Stimulated activated naive B cell treated with anti-CD40 and anti-IgM and Interleukin-4, amounts not matched to agents 10 μg/mL and 1 μg/mL and 100 μg/mL, for 72 hours (primary cell): Measurements from ENCODE around the gene PHC2.

ENCODE experiments used
- ATAC-seq, 2 donors: fragments of 150-1000 bp; cut with Tn5 transposase; replicated peaks; 2 replicates each; pipeline ENCODE4 v1.10.0; 2021; ENCODE audit warnings: moderate library complexity in 1 of 2
- DNase-seq: peaks from one replicate; pipeline ENCODE4 v3.0.0; 2021
- H3K27ac Mint-ChIP-seq: one replicate; pipeline ENCODE4 v1.8.0; 2022; ENCODE audit warnings: mild to moderate bottlenecking, mixed read lengths
- H3K27me3 Mint-ChIP-seq, 2 donors: one replicate each; pipeline ENCODE4 v1.8.0; 2022; ENCODE audit warnings: mixed read lengths in 2 of 2
- H3K36me3 Mint-ChIP-seq, 2 donors: one replicate each; pipeline ENCODE4 v1.8.0; 2022; ENCODE audit warnings: mixed read lengths in 2 of 2, mild to moderate bottlenecking in 1 of 2
- H3K4me1 Mint-ChIP-seq, 2 donors: one replicate each; pipeline ENCODE4 v1.8.0; 2022; ENCODE audit warnings: mixed read lengths in 2 of 2, mild to moderate bottlenecking in 1 of 2
- H3K4me3 Mint-ChIP-seq, 2 donors: one replicate each; pipeline ENCODE4 v1.8.0; 2022; ENCODE audit warnings: mild to moderate bottlenecking in 2 of 2, mixed read lengths in 2 of 2, moderate library complexity in 1 of 2
- H3K9me3 Mint-ChIP-seq, 2 donors: one replicate each; pipeline ENCODE4 v1.8.0; 2022; ENCODE audit warnings: mixed read lengths in 2 of 2, mild to moderate bottlenecking in 1 of 2

The PHC2 gene, protein sequence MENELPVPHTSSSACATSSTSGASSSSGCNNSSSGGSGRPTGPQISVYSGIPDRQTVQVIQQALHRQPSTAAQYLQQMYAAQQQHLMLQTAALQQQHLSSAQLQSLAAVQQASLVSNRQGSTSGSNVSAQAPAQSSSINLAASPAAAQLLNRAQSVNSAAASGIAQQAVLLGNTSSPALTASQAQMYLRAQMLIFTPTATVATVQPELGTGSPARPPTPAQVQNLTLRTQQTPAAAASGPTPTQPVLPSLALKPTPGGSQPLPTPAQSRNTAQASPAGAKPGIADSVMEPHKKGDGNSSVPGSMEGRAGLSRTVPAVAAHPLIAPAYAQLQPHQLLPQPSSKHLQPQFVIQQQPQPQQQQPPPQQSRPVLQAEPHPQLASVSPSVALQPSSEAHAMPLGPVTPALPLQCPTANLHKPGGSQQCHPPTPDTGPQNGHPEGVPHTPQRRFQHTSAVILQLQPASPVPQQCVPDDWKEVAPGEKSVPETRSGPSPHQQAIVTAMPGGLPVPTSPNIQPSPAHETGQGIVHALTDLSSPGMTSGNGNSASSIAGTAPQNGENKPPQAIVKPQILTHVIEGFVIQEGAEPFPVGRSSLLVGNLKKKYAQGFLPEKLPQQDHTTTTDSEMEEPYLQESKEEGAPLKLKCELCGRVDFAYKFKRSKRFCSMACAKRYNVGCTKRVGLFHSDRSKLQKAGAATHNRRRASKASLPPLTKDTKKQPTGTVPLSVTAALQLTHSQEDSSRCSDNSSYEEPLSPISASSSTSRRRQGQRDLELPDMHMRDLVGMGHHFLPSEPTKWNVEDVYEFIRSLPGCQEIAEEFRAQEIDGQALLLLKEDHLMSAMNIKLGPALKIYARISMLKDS

DNA sequence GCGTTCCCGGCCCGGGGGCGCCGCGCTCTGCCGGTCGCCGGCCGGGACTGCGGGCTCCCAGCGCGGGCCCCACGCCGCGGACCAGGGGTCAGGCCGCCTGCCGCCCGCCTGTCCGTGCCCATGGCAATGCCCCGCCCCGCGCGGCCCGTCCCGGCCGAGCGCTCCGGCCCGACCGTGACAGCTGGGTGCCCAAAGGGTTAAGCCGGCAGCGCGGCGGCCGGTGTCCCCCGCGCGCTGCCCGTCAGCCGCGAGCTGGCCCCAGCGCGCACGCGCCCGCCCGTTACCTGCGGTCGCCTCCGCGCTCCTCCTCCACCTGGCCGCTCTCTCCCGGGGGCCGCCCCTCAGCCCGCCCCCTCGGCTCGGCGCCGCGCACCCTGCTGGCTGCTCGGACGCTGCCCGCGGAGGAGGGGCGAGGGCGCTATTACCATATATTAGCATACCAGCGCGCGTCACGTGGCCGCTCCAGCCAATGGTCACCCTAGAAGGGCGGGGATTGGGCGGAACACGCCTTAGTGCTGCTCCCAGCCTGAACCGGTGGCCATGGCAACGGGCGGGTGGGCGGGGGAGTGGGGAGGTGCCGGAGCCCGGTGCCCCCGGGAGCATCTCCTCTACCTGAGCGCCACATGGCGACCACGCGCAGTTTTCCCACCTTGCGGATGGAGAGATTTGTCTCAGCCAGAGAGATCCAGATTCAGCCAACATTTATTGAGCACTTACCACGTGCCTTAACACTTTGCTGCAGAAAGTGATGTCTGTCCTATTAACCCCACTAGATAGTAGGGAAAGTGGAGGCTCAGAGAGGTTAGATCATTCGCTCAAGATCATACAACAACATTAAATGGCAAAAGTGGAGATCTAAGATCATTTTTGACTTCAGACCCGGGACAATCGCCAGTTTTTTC is at the start of gene PHC2:
Gene PHC2, minus strand, starts transcription at position 404 of the 902 bp plus-strand sequence. CDS start 55,556 bp downstream, outside the sequence.
- H3K4me3 Mint-ChIP-seq: peak within 1 kb of the TSS; percentile 71 to 78

DNA sequence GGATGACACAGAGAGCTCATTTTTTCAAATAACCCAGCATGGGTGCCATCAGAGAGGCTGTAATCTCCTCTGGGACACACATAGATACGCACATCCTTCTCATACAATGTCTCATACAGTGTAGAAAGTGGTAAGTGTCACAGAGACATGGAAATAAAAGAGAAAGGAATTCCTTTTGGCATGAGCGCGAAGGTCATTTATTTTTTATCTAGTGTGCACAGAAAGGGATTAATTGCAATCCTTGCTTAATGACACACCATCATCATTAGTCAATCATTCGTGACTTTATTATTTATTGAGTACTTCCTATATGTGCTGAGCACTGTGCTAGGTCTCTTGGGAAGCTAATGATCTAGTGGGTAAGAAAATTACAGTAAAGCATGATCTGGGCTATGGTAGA is 46.6 kb upstream of the PHC2 start:
- H3K4me1 Mint-ChIP-seq: peaks cover 10 to 14% of the 10 kb centered on the region in 2 donors
- ATAC-seq (no peak), DNase-seq (no peak)
- H3K9me3 Mint-ChIP-seq: no peaks in the 10 kb centered on the region
- no peak overlapping the region for H3K4me3 Mint-ChIP-seq
- H3K27ac Mint-ChIP-seq: no peak overlapping the region
- H3K27me3 Mint-ChIP-seq: no peaks in the 10 kb centered on the region
- peaks cover 8 to 19% of the 10 kb centered on the region in 2 donors for H3K36me3 Mint-ChIP-seq

More for the DNA sequence above, at the start of gene PHC2:
- Mint-ChIP-seq H3K9me3 (no peaks in the 10 kb centered on the region), H3K36me3 (no peaks in the 10 kb centered on the region), H3K27ac (no peak within 1 kb of the TSS), H3K4me1 (peaks cover 3 to 6% of the 10 kb centered on the region in 2 donors), H3K27me3 (peaks cover under 1 to 4% of the 10 kb centered on the region in 2 donors)
- ATAC-seq: peak; percentile 98
- peak; percentile 90 for DNase-seq

DNA sequence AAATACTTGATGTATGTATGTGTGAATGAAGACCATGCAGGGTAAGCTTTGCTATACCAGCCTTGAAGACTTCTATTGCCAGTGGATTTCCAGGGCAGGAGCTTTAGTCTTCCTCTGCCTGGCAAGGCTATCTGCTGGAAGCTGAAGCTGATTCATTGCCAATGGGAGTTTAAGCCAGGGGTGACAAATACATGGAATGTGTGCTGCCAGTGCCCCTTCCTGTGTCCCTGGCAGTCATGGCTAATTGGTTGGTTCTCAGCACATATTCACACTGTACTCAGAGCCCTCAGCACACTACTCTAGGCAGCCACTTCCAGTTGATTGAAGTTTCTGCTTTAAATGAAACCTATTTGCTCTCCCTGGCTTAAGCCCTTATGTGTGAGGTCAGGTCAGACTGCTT is 43.0 kb upstream of the PHC2 start:
- H3K36me3 Mint-ChIP-seq: peaks cover 3 to 12% of the 10 kb centered on the region in 2 donors
- peaks cover 17 to 29% of the 10 kb centered on the region in 2 donors for H3K4me1 Mint-ChIP-seq
- no peak overlapping the region for H3K4me3 Mint-ChIP-seq
- H3K27me3 Mint-ChIP-seq: no peaks in the 10 kb centered on the region
- no peak overlapping the region for H3K27ac Mint-ChIP-seq
- ATAC-seq (no peak), DNase-seq (no peak)
- H3K9me3 Mint-ChIP-seq: no peaks in the 10 kb centered on the region

DNA sequence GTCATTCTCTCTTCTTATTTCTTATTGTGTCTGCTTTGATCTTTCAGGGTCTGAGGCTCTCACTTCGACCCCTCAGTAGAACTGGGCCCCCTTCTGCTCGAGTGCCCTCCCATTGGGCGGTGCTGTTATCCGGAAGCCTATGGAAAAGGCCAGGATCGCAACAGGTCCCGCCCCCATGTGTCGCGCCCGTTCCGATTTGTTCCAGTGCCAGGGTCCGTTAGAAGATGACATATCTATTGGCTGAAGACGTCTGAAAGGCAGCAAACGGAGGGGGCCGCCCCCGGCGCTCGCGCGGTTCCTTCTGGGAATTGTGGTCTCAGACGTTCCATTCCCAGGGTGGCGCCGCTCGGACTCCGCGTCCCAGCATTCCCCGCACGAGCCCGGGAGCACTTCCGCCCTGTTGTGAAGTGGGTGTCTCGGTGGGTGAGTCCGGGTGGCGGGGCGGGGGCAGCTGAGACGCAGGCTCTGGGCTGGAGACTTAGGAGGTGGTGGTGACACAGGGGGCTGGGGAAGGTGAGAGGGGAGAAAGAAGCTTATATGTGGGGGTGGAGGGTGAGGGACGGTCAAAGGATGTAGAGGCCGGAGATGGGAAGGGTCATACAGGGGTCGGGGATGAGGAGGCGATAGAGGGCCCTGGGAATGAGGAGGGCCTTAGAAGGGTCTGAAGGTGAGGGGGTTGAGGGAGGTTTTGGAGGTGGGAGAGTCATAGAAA is 41.5 kb upstream of the PHC2 start, which contains the start of gene ZSCAN20:
Gene ZSCAN20, plus strand, starts transcription at position 377 of the 712 bp plus-strand sequence. CDS start 6,644 bp downstream, outside the sequence.
- H3K4me1 Mint-ChIP-seq: peaks cover 12 to 29% of the 10 kb centered on the region in 2 donors
- ATAC-seq (peak; percentile 91 to 94), DNase-seq (peak; percentile 92)
- no peaks in the 10 kb centered on the region for H3K9me3 Mint-ChIP-seq
- H3K27me3 Mint-ChIP-seq: no peaks in the 10 kb centered on the region
- peak within 1 kb of the TSS; percentile 88 for H3K27ac Mint-ChIP-seq
- H3K4me3 Mint-ChIP-seq: peak within 1 kb of the TSS; percentile 87 to 90
- H3K36me3 Mint-ChIP-seq: no peaks in the 10 kb centered on the region

DNA sequence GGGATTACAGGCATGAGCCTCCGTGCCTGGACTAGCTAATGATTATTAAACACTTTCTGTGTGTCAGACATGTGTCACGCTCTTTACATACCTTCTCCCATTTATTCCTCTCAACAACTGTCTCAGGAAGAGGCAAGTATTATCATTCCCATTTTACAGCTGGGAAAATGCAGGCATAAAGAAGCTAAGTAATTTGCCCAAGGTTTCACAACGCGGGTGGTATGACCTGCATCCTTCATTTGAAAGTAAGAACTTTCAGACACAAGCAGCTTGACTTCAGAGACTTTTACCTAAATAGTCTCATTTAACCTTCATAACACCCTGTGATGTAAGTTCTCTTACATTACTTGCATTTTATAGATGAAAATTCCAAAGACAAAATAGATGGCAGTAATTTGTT is 40.5 kb upstream of the PHC2 start:
- no peak for DNase-seq
- Mint-ChIP-seq H3K36me3 (no peaks in the 10 kb centered on the region), H3K27me3 (no peaks in the 10 kb centered on the region), H3K9me3 (no peaks in the 10 kb centered on the region), H3K4me1 (peaks cover 12 to 29% of the 10 kb centered on the region in 2 donors), H3K27ac (no peak overlapping the region), H3K4me3 (no peak overlapping the region)
- ATAC-seq: no peak

DNA sequence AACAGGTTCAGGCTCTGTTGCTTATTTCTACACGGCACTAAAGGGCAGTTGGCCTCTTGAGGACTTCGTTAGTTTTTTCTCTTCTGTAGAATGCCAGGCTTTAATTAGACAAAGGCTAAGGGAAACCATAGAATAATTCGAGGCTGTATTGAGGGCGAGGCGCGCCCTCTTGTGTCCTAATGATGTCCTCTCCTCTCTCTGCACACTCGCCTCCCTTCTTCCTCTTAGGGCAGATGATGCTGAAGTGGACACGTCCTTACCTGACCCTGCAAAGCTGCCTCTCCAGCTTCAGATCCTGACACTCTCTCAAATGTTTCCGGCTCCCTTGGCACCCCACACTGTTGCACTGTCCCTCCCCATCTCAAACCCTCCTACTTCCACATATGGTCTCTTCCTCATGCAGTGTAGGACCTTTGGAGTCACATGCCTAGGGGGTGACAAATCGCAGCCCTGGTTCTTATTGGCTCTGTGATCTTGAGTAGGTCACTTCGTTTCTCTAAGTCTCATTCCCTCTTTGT is 39.7 kb upstream of the PHC2 start:
- Mint-ChIP-seq H3K27ac (no peak overlapping the region), H3K9me3 (no peaks in the 10 kb centered on the region), H3K36me3 (no peaks in the 10 kb centered on the region), H3K4me3 (no peak overlapping the region), H3K4me1 (peaks cover 12 to 29% of the 10 kb centered on the region in 2 donors), H3K27me3 (no peaks in the 10 kb centered on the region)
- DNase-seq: peak; percentile 51
- ATAC-seq: peak; percentile 71 to 75

DNA sequence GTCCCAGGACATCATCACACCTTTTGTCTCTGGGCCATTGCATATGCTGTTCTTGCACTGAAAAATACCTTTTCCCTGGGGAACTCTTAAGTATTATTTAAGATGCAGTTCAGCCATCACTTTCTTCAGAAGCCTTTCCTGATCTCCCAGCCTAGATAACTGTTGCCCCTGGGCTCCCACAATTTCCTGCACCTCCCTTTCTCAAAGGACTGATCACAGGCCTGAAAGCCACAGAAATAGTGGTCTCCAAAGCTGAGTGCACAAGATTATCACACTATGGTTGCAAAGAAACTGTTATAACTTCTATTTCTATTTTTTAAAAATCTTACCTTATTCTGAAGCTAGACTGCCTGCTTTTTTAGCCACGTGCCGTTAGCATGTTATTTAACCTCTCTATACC is 38.8 kb upstream of the PHC2 start:
- Mint-ChIP-seq H3K4me1 (peaks cover 14 to 29% of the 10 kb centered on the region in 2 donors), H3K4me3 (no peak overlapping the region), H3K27ac (no peak overlapping the region), H3K36me3 (no peaks in the 10 kb centered on the region), H3K9me3 (no peaks in the 10 kb centered on the region), H3K27me3 (no peaks in the 10 kb centered on the region)
- ATAC-seq (no peak), DNase-seq (no peak)

DNA sequence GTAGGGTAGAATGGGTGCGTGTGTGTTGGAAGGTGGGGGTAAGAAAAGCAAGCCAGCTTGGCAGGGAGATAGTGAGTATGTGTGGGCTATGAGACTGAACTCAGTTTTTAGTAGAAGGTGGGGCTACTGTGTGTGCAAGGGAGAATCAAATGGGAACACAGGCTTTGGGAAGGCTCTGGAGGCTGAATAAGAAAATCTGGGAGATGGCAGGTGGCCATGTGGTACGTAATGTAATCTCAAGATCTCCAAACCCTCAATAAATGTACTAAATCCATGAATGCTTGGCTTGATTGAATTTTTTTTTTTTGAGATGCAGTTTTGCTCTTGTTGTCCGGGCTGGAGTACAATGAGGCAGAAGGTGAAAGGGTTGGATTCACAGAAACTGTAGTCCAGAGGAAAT is 38.1 kb upstream of the PHC2 start:
- peaks cover 16 to 29% of the 10 kb centered on the region in 2 donors for H3K4me1 Mint-ChIP-seq
- H3K4me3 Mint-ChIP-seq: no peak overlapping the region
- ATAC-seq (no peak), DNase-seq (no peak)
- H3K36me3 Mint-ChIP-seq: no peaks in the 10 kb centered on the region
- no peaks in the 10 kb centered on the region for H3K9me3 Mint-ChIP-seq
- no peaks in the 10 kb centered on the region for H3K27me3 Mint-ChIP-seq
- H3K27ac Mint-ChIP-seq: no peak overlapping the region

DNA sequence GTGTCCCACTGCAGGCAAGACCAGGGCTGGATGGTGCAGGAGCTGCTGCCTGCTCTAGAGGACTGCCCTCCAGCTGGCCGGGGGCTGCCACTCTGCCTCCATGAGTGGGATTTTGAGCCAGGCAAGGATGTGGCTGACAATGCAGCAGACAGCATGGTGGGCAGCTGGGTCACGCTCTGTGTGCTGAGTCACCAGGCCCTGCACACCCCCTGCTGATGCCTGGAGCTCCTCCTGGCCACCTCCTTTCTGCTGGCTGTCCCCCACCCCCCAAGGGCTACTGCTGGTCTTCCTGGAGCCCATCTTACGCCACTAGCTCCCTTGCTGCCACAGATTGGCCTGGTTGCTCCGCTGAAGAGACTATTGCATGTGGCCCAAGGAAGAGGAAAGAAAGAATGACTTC is 37.6 kb upstream of the PHC2 start:
- peaks cover 16 to 27% of the 10 kb centered on the region in 2 donors for H3K4me1 Mint-ChIP-seq
- H3K9me3 Mint-ChIP-seq: no peaks in the 10 kb centered on the region
- DNase-seq (no peak), ATAC-seq (no peak)
- H3K27me3 Mint-ChIP-seq: no peaks in the 10 kb centered on the region
- H3K4me3 Mint-ChIP-seq: no peak overlapping the region
- no peak overlapping the region for H3K27ac Mint-ChIP-seq
- H3K36me3 Mint-ChIP-seq: no peaks in the 10 kb centered on the region

DNA sequence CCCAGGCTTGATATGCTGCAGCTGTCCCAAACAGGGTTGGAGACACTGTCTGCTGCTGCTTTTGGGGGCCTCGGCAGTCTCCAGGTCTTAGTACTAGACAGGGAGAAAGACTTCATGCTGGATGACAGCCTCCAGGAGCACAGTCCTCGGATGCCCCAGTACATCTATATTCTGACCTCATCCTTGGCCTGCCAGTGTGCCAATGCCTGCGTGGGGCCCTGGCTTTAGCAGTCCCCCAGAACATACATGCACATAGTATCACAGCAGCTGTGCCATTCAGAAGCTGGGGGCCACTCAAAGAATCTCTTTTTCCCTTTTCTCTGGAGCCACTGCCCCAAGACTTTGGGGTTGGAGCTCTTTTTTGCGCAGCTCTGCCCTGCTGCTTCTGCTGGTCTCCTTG is 37.1 kb upstream of the PHC2 start:
- no peaks in the 10 kb centered on the region for H3K36me3 Mint-ChIP-seq
- no peak overlapping the region for H3K4me3 Mint-ChIP-seq
- no peaks in the 10 kb centered on the region for H3K27me3 Mint-ChIP-seq
- no peak overlapping the region for H3K27ac Mint-ChIP-seq
- no peaks in the 10 kb centered on the region for H3K9me3 Mint-ChIP-seq
- ATAC-seq (no peak), DNase-seq (no peak)
- peaks cover 17 to 27% of the 10 kb centered on the region in 2 donors for H3K4me1 Mint-ChIP-seq

DNA sequence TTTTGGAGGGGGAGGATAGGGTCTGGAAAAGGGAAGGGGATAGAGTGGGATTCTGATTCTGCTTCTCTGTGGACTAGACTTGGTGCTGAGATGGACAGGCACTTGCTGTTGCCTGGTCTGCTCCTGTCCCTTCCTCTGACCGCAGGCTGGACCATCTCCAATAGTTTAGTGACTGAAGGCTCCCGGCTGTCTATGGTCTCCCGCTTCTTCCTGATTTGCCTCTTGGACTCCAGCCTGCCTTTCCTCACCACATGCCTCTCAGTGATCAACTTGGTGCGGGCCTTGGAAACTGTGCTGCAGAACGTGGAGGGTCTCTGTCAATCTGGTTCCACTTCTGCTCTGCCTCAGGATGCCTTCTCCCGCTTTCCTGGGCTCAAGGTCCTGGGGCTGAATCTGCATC is 35.3 kb upstream of the PHC2 start:
- peak overlapping the region; percentile 45 for H3K27ac Mint-ChIP-seq
- DNase-seq: no peak
- H3K27me3 Mint-ChIP-seq: no peaks in the 10 kb centered on the region
- peaks cover 0 to 1% of the 10 kb centered on the region in 2 donors for H3K9me3 Mint-ChIP-seq
- ATAC-seq: no peak
- peaks cover 25 to 32% of the 10 kb centered on the region in 2 donors for H3K4me1 Mint-ChIP-seq
- H3K4me3 Mint-ChIP-seq: no peak overlapping the region
- no peaks in the 10 kb centered on the region for H3K36me3 Mint-ChIP-seq

DNA sequence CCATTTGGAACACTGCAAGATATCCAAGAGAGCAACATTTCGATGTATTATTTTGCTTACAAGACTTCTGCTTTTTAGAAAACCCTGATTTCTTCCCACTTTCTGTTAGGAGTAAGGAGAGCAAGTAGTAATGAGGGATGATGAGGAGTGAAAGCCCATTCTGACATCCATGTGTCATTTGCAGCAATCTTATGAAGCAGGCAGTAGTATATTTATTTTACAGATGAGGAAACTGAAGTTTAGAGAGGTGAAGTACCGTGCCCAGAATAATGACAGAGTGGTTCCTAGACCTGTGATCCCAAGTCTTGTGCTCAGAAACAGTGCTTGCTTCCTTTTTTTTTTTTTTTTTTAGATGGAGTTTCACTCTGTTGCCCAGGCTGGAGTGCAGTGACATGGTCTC is 34.4 kb upstream of the PHC2 start:
- Mint-ChIP-seq H3K4me1 (peaks cover 29 to 35% of the 10 kb centered on the region in 2 donors), H3K27me3 (no peaks in the 10 kb centered on the region), H3K36me3 (no peaks in the 10 kb centered on the region), H3K27ac (no peak overlapping the region), H3K9me3 (peaks cover 0 to 1% of the 10 kb centered on the region in 2 donors), H3K4me3 (no peak overlapping the region)
- ATAC-seq: no peak
- DNase-seq: no peak

DNA sequence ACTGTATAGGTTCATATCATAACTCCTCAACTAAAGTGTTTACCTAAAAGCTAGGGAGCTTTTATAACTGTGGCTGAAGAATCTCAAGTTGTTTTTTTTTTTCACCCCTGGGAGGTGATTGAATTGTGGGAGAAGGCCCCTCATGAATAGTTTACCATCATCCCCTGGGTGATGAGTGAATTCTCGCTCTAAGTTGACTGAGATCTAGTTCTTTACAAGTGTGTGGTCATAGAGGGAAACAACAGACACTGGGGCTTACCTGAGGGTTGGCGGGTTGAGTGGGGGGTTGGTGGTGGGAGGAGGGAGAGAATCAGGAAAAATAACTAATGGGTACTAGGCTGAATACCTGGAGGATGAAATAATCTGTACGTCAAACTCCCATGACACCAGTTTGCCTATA is 33.7 kb upstream of the PHC2 start:
- DNase-seq (no peak), ATAC-seq (no peak)
- Mint-ChIP-seq H3K4me3 (no peak overlapping the region), H3K4me1 (peaks cover 37 to 40% of the 10 kb centered on the region in 2 donors), H3K9me3 (peaks cover 0 to 1% of the 10 kb centered on the region in 2 donors), H3K27me3 (no peaks in the 10 kb centered on the region), H3K36me3 (no peaks in the 10 kb centered on the region), H3K27ac (no peak overlapping the region)
